Measurements from ENCODE around the gene C16orf86.
"Not testable (repeated sequence)": the region's sequence is repeated elsewhere in the genome, so short reads cannot be mapped to it uniquely, and the experiment has no call there.

Gene C16orf86

GRCh38 chr16:67668495-67669157 lies 2.0 kb downstream of the C16orf86 start:
- peak; percentile 19 for DNase-seq

GRCh38 chr16:67669499-67670101 lies 3.0 kb downstream of the C16orf86 start:
- no peak for DNase-seq

GRCh38 chr16:67672306-67672705 lies 5.7 kb downstream of the C16orf86 start:
- DNase-seq: no peak

GRCh38 chr16:67672739-67673662 lies 6.4 kb downstream of the C16orf86 start:
- DNase-seq: peak; percentile 76

- DNase-seq: peak; percentile 60
These were observed 7.3 kb downstream of the C16orf86 start for GRCh38 chr16:67673712-67674580.

GRCh38 chr16:67674851-67675578 lies 8.4 kb downstream of the C16orf86 start:
- DNase-seq: no peak

GRCh38 chr16:67675579-67675935 lies 8.9 kb downstream of the C16orf86 start:
- no peak for DNase-seq

- no peak for DNase-seq
These were observed 9.4 kb downstream of the C16orf86 start for GRCh38 chr16:67675999-67676398.

- no peak for DNase-seq
These were observed 9.9 kb downstream of the C16orf86 start for GRCh38 chr16:67676516-67676915.

GRCh38 chr16:67676939-67677338 lies 10.3 kb downstream of the C16orf86 start:
- no peak for DNase-seq

GRCh38 chr16:67677712-67678111 lies 11.1 kb downstream of the C16orf86 start:
- DNase-seq: no peak

GRCh38 chr16:67678354-67679023 lies 11.9 kb downstream of the C16orf86 start:
- DNase-seq: no peak

- DNase-seq: no peak
These were observed 13.6 kb downstream of the C16orf86 start for GRCh38 chr16:67679935-67680897.

GRCh38 chr16:67683767-67684166 lies 17.2 kb downstream of the C16orf86 start:
- no peak for DNase-seq

- no peak for DNase-seq
These were observed 18.9 kb downstream of the C16orf86 start for GRCh38 chr16:67685388-67686112.

- not testable (repeated sequence) for DNase-seq
These were observed 27.1 kb downstream of the C16orf86 start for GRCh38 chr16:67693517-67694285.

GRCh38 chr16:67694611-67695010 lies 28.0 kb downstream of the C16orf86 start:
- DNase-seq: no peak

- no peak for DNase-seq
These were observed 31.0 kb downstream of the C16orf86 start for GRCh38 chr16:67697422-67698185.

All from MV-4-11 (cell line).